Stomach (tissue), 4 donors: ENCODE results near the gene GSPT1.

Experiments used
- CTCF ChIP-seq, 7 experiments: fragments of 450-650 bp in 4 of 7; fragments of 200-600 bp in 3 of 7; sonication (generic) in 3 of 7; IDR thresholded peaks; one replicate each; pipeline ENCODE4 v1.5.1; 2016 to 2019; ENCODE audit warnings: antibody characterized with exemption in 7 of 7, control low read depth in 2 of 7, mild to moderate bottlenecking in 1 of 7
- EP300 ChIP-seq: sonication (generic); formaldehyde crosslinking; IDR thresholded peaks from one replicate; pipeline ENCODE4 v1.6.1; 2017; ENCODE audit warnings: antibody characterized with exemption
- POLR2AphosphoS5 ChIP-seq, 3 donors: sonication (generic); formaldehyde crosslinking; IDR thresholded peaks; one replicate each; pipeline ENCODE4 v1.6.1; 2016; ENCODE audit warnings: antibody characterized with exemption in 3 of 3

- TF ChIP-seq EP300 (no peak), POLR2AphosphoS5 (IDR thresholded peaks at IDR 0.05) (no peak), CTCF (IDR thresholded peaks at IDR 0.05) (no peak)
Observed at GRCh38 chr16:11844499-11844898, 71.3 kb downstream of the GSPT1 start.
